ENCODE results near the gene GRPEL1. TPM values are rescaled to one million over a fixed set of nuclear protein-coding genes. Genes with fewer than 3 reads are reported as not detected.

The GRPEL1 gene
- total RNA-seq, 2 donors from 2014 or later: 18.5 to 25.5 TPM

DNA sequence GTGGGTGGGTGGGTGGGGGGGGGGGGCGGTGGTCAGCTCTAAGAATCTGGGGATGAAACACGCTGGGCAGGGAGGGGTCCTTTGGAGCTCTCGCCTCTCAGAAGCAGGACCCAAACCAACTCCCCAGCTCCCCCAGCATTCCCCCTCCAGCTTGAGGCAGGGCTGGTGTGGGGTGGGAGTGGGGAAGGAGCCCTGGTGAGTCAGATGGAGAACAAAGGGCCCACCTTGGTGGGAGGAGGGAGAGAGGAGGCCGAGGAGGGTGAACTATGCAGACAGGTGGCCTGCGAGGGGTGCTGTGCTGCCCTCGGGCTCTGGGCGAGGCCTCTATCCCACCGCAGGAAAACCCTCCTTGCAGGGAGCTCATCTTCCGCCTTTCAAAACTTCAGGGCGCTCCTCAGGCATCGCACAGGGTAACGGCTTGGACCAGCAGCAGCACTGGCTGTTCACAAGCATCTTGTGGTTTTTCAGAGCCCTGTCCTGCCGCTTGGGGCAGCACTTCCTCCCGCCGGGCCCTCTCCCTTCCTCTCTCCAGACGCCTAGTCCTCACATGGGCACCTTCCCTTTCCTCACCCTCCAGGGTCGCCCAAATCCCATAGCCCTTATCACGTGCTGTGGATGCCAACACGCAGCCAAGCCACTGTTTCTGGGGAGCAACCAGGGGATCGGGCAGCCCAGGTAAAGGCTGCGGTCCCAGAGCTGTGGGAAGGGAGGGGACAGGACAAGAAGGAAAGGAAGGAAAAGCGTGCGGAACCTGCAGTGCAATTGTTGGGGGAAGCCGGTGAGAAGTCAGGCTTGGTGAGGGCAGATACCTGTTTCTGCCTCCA lies 34.0 kb upstream of the GRPEL1 start:
- TF ChIP-seq CTCF (conservative IDR thresholded peaks at IDR 0.05): peak; percentile 85
- 21 to 35% methylated on average over 10 to 21 of the region's 24 CpGs for WGBS, 2 experiments (ENCODE audit: insufficient coverage in 1 of 2, insufficient read length in 1 of 2)
- DNase-seq: peak; percentile 94

DNA sequence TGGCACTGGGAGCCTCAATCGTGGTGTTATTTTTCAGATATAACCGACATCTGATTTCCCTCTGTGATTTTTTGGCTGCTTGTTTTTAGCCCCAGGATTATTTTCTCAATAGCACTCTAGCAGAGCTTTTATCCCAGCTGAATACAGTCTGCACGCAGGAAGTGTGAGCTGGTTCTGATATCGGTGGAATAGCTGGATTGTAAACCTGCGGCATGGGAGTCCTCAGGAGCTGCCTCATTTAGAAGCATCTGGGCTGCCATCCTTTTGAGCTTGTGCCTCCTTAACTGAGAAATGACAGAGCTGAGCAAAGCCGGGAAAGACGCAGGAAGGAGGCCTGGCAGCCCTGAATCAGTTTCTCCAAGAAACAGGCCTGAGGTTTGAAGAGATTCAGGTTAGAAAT lies 28.4 kb upstream of the GRPEL1 start:
- 82 to 91% methylated on average over 7 of the region's 7 CpGs for WGBS, 2 experiments (ENCODE audit: insufficient coverage in 1 of 2, insufficient read length in 1 of 2)
- Histone ChIP-seq H3K9me3 (ENCODE audit: control insufficient read depth, low read length) (no peaks in the 10 kb centered on the region), H3K4me3 (ENCODE audit: low read length) (no peak overlapping the region), H3K27me3 (ENCODE audit: control insufficient read depth, insufficient read depth, low read length, poor library complexity, severe bottlenecking) (peaks cover 32% of the 10 kb centered on the region), H3K27ac (ENCODE audit: low read depth, low read length) (no peak overlapping the region), H3K36me3 (ENCODE audit: control insufficient read depth, insufficient read depth, low read length) (no peaks in the 10 kb centered on the region), H3K9ac (ENCODE audit: extremely low read depth, low read length, poor library complexity, severe bottlenecking) (no peak overlapping the region), H3K4me1 (ENCODE audit: control insufficient read depth, insufficient read depth, low read length) (no peaks in the 10 kb centered on the region)
- H3K27me3 Mint-ChIP-seq (ENCODE audit: insufficient read depth): peaks cover 69% of the 10 kb centered on the region
- DNase-seq: no peak
- no peaks in the 10 kb centered on the region for H3K9me3 Mint-ChIP-seq
- H3K4me3 Mint-ChIP-seq: no peak overlapping the region
- H3K36me3 Mint-ChIP-seq (ENCODE audit: low read depth): no peaks in the 10 kb centered on the region
- no peak overlapping the region for H3K27ac Mint-ChIP-seq
- H3K4me1 Mint-ChIP-seq: no peaks in the 10 kb centered on the region
- no peak for TF ChIP-seq CTCF (conservative IDR thresholded peaks at IDR 0.05)

More for the DNA sequence above, 34.0 kb upstream of the GRPEL1 start:
- no peaks in the 10 kb centered on the region for H3K9me3 ChIP-seq (ENCODE audit: control insufficient read depth, low read length)
- H3K4me1 Mint-ChIP-seq: peaks cover 5% of the 10 kb centered on the region
- no peaks in the 10 kb centered on the region for H3K4me1 ChIP-seq (ENCODE audit: control insufficient read depth, insufficient read depth, low read length)
- peaks cover 64% of the 10 kb centered on the region for H3K27me3 Mint-ChIP-seq (ENCODE audit: insufficient read depth)
- no peak overlapping the region for H3K27ac Mint-ChIP-seq
- no peaks in the 10 kb centered on the region for H3K36me3 ChIP-seq (ENCODE audit: control insufficient read depth, insufficient read depth, low read length)
- no peaks in the 10 kb centered on the region for H3K9me3 Mint-ChIP-seq
- H3K4me3 ChIP-seq (ENCODE audit: low read length): no peak overlapping the region
- H3K36me3 Mint-ChIP-seq (ENCODE audit: low read depth): no peaks in the 10 kb centered on the region
- H3K9ac ChIP-seq (ENCODE audit: extremely low read depth, low read length, poor library complexity, severe bottlenecking): no peak overlapping the region
- H3K27me3 ChIP-seq (ENCODE audit: control insufficient read depth, insufficient read depth, low read length, poor library complexity, severe bottlenecking): peaks cover 48% of the 10 kb centered on the region
- H3K4me3 Mint-ChIP-seq: peak overlapping the region; percentile 73
- no peak overlapping the region for H3K27ac ChIP-seq (ENCODE audit: low read depth, low read length)

- Histone ChIP-seq H3K9me3 (ENCODE audit: control insufficient read depth, low read length) (no peaks in the 10 kb centered on the region), H3K36me3 (ENCODE audit: control insufficient read depth, insufficient read depth, low read length) (no peaks in the 10 kb centered on the region), H3K4me3 (ENCODE audit: low read length) (no peak overlapping the region), H3K27me3 (ENCODE audit: control insufficient read depth, insufficient read depth, low read length, poor library complexity, severe bottlenecking) (peaks cover 37% of the 10 kb centered on the region), H3K27ac (ENCODE audit: low read depth, low read length) (no peak overlapping the region), H3K9ac (ENCODE audit: extremely low read depth, low read length, poor library complexity, severe bottlenecking) (no peak overlapping the region), H3K4me1 (ENCODE audit: control insufficient read depth, insufficient read depth, low read length) (no peaks in the 10 kb centered on the region)
- peak; percentile 17 for DNase-seq
- Mint-ChIP-seq H3K36me3 (ENCODE audit: low read depth) (no peaks in the 10 kb centered on the region), H3K27ac (no peak overlapping the region), H3K4me3 (no peak overlapping the region), H3K9me3 (no peaks in the 10 kb centered on the region), H3K27me3 (ENCODE audit: insufficient read depth) (peaks cover 74% of the 10 kb centered on the region), H3K4me1 (no peaks in the 10 kb centered on the region)
- TF ChIP-seq CTCF (conservative IDR thresholded peaks at IDR 0.05): no peak
- WGBS, 2 experiments (ENCODE audit: insufficient coverage in 1 of 2, insufficient read length in 1 of 2): 77 to 92% methylated on average over 6 to 16 of the region's 16 CpGs
These were observed 27.8 kb upstream of the GRPEL1 start for GRCh38 chr4:7095611-7096155.

Data from endodermal cell (in vitro differentiated cells).